Skeletal muscle tissue (tissue), 4 donors: ENCODE results near the gene ANXA8. TPM values are rescaled to one million over a fixed set of nuclear protein-coding genes. Genes with fewer than 3 reads are reported as not detected.
"Not testable (repeated sequence)": the region's sequence is repeated elsewhere in the genome, so short reads cannot be mapped to it uniquely, and the experiment has no call there.

Experiments
- H3K27ac ChIP-seq: one replicate; pipeline ENCODE4 v1.7.0; 2013; ENCODE audit warnings: mild to moderate bottlenecking, low read depth, low read length, inconsistent platforms
- H3K27me3 ChIP-seq, 3 donors: one replicate each; pipeline ENCODE4 v1.7.0; 2013; ENCODE audit warnings: low read length in 3 of 3; ENCODE audit not compliant: control insufficient read depth in 3 of 3, insufficient read depth in 3 of 3
- H3K36me3 ChIP-seq, 3 donors: one replicate each; pipeline ENCODE4 v1.7.0; 2013; ENCODE audit warnings: low read length in 3 of 3; ENCODE audit not compliant: control insufficient read depth in 3 of 3, insufficient read depth in 3 of 3
- H3K4me1 ChIP-seq, 3 donors: one replicate each; pipeline ENCODE4 v1.7.0; 2013; ENCODE audit warnings: low read length in 3 of 3, mild to moderate bottlenecking in 3 of 3; ENCODE audit not compliant: control insufficient read depth in 3 of 3, insufficient read depth in 3 of 3
- H3K4me3 ChIP-seq, 3 donors: one replicate each; pipeline ENCODE4 v1.7.0; 2013; ENCODE audit warnings: low read length in 3 of 3
- H3K9ac ChIP-seq, 3 donors: one replicate each; pipeline ENCODE4 v1.7.0; 2013; ENCODE audit warnings: low read length in 3 of 3, mild to moderate bottlenecking in 3 of 3, moderate library complexity in 2 of 3, low read depth in 1 of 3
- H3K9me3 ChIP-seq, 3 donors: one replicate each; pipeline ENCODE4 v1.7.0; 2013; ENCODE audit warnings: low read length in 3 of 3; ENCODE audit not compliant: control insufficient read depth in 3 of 3
- total RNA-seq: library from RNA; depleted of rRNA; stranded (reverse); fragments of >200 nt; gene quantifications from one replicate; pipeline ENCODE4 v1.2.3, GENCODE V29; 2014
- donor health status: Osteomylitis.

The ANXA8 gene
- total RNA-seq, 1 donor from 2014 or later: not detected

DNA sequence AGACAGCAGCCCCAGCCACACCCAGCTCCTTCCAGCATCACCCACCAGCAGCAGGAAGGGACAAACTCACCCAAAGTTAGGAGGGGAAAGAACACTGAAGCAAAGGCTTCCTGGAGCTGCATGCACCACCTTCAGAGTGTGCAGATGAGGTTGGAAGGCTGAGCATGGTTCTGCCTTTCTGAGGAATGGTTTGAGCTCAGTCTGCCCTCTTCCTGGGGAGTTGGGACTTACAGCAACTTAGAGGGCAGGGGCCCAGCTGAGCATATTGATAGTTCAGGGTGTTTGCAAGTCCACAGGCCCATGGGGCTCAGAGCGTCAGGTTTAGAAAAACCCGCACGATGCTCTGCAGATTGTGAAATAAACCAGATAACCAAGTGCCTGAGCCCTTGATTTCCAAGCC is 3.8 kb downstream of the ANXA8 start:
- not testable (repeated sequence) for H3K4me1 ChIP-seq, H3K27ac ChIP-seq, H3K27me3 ChIP-seq, H3K9ac ChIP-seq, H3K4me3 ChIP-seq, H3K36me3 ChIP-seq, H3K9me3 ChIP-seq

DNA sequence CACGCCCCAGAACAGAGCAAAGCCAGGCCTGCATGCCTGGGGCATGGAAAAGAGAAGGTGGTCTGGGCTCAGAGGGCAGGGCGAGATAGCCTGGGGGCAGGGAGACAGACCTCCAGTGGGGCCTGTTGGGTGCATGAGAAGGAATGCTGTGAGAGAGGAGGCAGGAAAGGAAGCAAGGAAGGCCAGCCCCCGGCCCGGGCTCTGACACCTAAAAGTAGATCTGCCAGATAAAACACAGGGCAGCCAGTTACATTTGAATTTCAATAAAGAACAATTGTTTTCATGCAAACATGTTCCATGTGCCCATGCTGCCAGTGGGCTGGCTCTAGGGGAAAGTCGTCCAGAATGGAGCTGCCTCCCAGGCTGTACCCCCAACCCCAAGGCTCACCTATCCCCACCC is 5.8 kb downstream of the ANXA8 start:
- not testable (repeated sequence) for H3K27me3 ChIP-seq, H3K9ac ChIP-seq, H3K36me3 ChIP-seq

DNA sequence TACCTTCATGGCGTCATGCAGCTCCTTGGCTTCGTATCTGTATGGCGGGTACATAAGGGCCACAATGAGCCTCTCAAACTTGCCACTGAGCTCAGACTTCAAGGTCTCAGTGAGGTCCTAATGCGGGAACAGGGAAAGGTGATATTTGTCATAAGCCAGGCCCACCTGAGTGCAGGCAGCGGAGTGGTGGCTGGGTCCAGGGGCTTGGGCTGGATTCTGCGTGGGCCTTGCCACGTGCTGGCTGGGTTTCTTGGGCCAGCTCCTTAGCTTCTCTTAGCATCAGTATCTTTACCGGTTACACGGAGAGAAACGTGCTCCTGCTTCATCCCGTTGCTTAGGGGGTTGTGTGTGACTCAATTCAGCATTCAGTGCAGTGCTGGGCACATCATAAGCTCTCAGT is 6.8 kb downstream of the ANXA8 start:
- H3K27me3 ChIP-seq, H3K9ac ChIP-seq, H3K27ac ChIP-seq, H3K36me3 ChIP-seq, H3K9me3 ChIP-seq, H3K4me1 ChIP-seq, H3K4me3 ChIP-seq: not testable (repeated sequence)

More for the DNA sequence above, 5.8 kb downstream of the ANXA8 start:
- not testable (repeated sequence) for H3K9me3 ChIP-seq, H3K27ac ChIP-seq, H3K4me3 ChIP-seq, H3K4me1 ChIP-seq

DNA sequence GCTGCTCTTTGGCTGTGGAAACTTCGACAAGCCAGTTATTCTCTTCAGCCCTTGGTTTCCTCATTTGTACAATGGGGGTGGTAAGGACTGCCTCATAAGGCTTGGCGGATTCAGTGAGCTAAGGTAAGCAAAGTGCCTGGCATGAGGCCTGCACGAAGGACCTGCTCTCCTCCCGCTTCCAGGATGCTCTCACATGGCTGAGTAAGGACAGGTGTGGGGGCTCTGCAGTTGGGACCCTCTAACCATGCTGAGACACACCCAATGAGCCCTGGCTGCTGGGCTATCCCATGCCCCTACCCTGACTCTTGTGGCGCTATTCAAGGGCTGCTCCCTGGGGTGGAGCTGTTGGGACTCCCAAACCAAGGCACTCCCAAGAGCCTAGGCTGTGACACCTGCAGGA is 8.8 kb downstream of the ANXA8 start:
- H3K4me1 ChIP-seq, H3K27me3 ChIP-seq, H3K9me3 ChIP-seq, H3K9ac ChIP-seq, H3K4me3 ChIP-seq, H3K27ac ChIP-seq, H3K36me3 ChIP-seq: not testable (repeated sequence)

DNA sequence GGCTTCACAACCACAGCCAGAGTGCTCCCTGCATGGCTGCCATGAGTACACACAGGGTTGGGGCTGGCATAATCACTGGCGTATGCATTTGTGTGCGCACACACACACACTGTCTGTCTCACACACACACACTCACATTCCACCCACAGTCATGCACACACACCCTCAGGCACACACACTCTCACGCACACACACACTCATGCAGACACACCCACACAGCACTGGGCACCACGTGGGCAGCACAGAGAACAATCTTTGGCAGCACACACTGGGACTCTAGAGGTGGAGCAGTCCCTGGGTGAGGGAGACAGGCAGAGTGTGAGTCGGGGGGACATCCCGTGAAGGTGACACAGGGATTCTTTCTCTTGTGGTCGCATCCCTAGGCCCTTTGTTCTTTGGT is 10.4 kb downstream of the ANXA8 start:
- not testable (repeated sequence) for H3K27me3 ChIP-seq, H3K36me3 ChIP-seq, H3K4me3 ChIP-seq, H3K9ac ChIP-seq, H3K4me1 ChIP-seq, H3K9me3 ChIP-seq, H3K27ac ChIP-seq

DNA sequence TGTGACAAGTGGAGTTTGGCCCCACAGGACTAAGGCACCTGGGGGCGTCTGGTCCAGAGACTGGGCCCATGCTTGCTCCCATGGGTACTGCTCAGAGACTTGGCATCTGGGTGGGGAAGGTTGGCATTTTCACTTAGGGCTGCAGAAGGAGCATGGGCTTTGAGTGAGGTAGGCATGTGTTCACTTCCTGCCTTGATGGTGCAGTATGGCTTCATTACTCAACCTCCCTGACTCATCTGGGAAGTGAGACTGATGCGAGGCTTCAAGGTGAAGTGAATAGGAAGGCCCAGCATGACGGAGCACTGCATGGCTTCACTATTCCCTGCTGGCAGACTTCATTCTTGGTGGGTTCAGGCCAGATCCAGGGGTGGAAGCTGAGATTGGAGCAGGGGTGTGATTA is 11.3 kb downstream of the ANXA8 start:
- H3K9ac ChIP-seq, H3K4me1 ChIP-seq, H3K4me3 ChIP-seq, H3K27me3 ChIP-seq, H3K36me3 ChIP-seq, H3K27ac ChIP-seq, H3K9me3 ChIP-seq: not testable (repeated sequence)

DNA sequence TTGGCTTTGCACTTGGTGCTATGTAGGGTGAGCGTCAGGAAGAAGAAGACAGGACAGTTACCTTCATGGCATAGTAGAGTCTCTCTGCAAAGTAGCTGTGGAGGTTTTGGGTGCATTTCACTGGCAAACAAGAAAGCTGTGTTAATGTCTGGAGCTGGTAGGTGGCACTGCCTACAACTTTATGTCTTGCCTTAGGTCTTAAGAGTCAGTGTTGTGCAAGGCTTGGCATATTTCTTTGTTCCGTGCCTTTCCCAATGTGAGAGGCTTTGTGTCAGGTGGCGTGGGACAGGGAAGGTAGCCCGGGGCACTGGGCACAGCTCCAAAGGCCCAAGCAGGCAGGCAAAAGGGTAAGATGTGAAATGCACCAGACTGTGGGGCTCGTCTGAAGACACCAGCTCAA is 11.8 kb downstream of the ANXA8 start:
- not testable (repeated sequence) for H3K27ac ChIP-seq, H3K4me3 ChIP-seq, H3K9me3 ChIP-seq, H3K4me1 ChIP-seq, H3K9ac ChIP-seq, H3K27me3 ChIP-seq, H3K36me3 ChIP-seq

DNA sequence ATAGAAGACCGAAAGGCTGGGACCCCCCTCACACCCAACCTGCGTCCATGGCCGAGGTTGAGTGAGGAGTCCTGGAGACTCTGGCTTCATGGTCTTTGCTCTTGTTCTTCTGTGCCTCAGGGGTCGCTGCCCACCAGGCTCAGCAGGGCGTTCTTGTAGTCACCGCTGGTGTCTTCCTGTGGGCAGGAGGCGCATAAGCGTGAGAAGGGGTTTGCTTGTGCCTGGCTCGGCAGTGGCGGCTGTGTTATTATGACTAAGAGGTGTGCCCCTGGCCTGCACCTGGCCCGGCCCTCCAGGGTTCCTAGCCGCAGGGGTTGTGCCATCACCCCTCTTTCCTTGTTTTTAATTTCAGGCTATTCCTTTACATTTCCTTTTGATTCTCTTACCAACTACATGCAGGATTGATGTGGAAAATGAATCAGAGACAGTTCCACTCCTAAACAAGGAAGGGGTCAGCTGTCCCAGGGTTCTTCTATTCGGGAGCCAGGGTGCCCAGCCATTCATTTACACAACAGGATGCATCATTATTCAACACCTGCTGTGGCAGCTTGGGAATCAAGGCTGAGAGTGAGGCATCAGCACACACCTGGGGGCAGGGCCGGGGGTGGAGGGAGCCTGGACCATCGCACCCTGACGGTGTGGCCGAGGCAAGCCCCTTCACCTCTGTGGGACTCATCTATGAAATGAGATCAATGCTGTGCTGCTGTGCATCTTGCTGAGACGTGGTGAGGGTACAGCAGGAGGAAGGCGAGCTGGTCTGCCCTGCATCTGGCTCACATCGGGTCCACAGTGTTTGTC is 15.0 kb downstream of the ANXA8 start:
- H3K36me3 ChIP-seq, H3K4me1 ChIP-seq, H3K9me3 ChIP-seq, H3K27me3 ChIP-seq, H3K27ac ChIP-seq, H3K9ac ChIP-seq, H3K4me3 ChIP-seq: not testable (repeated sequence)

DNA sequence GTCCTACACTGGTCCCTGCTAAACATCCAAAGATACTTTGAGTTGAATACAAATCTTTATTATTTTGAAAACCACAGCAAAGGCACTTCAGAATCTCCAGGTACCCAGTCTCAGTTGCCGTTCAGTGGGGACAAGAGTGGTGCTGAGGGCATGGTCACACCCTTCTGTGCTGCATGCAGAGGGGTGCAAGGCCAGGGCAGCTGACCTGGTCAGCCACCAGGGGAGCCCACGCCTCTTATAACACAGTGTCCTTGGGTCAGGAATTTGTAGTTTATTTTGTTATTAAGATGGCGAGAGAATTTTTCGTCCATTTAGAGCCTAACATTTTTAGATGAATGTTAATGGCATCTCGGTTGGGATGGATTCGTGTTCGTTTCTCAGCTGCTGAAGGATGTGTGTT is 16.0 kb downstream of the ANXA8 start:
- H3K27me3 ChIP-seq, H3K36me3 ChIP-seq, H3K4me3 ChIP-seq, H3K9ac ChIP-seq, H3K4me1 ChIP-seq, H3K27ac ChIP-seq, H3K9me3 ChIP-seq: not testable (repeated sequence)

DNA sequence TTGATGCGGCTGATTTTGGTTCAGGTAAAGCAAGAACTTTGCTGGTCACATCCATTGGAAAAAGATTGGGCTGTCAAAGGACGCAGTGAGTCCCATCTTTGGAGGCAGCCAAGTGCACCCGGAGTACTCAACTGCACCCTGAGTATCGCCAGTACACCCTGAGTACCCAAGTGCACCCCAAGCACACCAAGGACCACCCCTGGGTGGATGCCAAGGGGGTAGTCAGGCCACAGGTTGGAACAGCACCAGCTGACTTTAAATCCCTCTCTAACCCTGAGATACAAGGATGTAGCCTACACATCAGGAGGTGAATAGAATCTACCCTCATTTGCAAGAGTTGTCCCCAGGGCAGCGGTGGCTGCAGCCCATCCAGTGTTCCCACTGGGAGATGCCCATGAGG is 16.5 kb downstream of the ANXA8 start:
- H3K27me3 ChIP-seq, H3K27ac ChIP-seq: not testable (repeated sequence)

More for the DNA sequence above, 16.5 kb downstream of the ANXA8 start:
- H3K36me3 ChIP-seq, H3K9ac ChIP-seq, H3K4me1 ChIP-seq, H3K4me3 ChIP-seq, H3K9me3 ChIP-seq: not testable (repeated sequence)
